ENCODE measurements around the gene SERINC5.
"Not testable (repeated sequence)": the region's sequence is repeated elsewhere in the genome, so short reads cannot be mapped to it uniquely, and the experiment has no call there.

DNA sequence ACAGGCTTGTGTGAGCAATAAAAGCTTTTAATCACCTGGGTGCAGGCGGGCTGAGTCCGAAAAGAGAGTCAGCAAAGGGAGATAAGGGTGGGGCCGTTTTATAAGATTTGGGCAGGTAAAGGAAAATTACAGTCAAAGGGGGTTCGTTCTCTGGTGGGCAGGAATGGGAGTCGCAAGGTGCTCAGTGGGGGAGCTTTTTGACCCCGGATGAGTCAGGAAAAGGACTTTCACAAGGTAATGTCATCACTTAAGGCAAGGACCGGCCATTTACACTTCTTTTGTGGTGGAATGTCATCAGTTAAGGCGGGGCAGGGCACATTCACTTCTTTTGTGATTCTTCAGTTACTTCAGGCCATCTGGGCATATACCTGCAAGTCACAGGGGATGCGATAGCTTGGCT lies 70.3 kb downstream of the SERINC5 start:
- TF ChIP-seq, protein P1, sequence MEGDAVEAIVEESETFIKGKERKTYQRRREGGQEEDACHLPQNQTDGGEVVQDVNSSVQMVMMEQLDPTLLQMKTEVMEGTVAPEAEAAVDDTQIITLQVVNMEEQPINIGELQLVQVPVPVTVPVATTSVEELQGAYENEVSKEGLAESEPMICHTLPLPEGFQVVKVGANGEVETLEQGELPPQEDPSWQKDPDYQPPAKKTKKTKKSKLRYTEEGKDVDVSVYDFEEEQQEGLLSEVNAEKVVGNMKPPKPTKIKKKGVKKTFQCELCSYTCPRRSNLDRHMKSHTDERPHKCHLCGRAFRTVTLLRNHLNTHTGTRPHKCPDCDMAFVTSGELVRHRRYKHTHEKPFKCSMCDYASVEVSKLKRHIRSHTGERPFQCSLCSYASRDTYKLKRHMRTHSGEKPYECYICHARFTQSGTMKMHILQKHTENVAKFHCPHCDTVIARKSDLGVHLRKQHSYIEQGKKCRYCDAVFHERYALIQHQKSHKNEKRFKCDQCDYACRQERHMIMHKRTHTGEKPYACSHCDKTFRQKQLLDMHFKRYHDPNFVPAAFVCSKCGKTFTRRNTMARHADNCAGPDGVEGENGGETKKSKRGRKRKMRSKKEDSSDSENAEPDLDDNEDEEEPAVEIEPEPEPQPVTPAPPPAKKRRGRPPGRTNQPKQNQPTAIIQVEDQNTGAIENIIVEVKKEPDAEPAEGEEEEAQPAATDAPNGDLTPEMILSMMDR (IDR thresholded peaks at IDR 0.05; ENCODE audit: extremely low read depth in 1 of 2, insufficient read depth in 1 of 2, low read depth in 1 of 2, low read length in 2 of 2): not testable (repeated sequence)
- not testable (repeated sequence) for TF ChIP-seq GATA2 (IDR thresholded peaks at IDR 0.05; ENCODE audit: insufficient read depth, insufficient read length, low read depth, low read length); POLR2A (IDR thresholded peaks at IDR 0.05; ENCODE audit: low read depth, low read length); EZH2 (IDR thresholded peaks at IDR 0.05; ENCODE audit: borderline replicate concordance, low read depth, low read length, severe bottlenecking); POLR2AphosphoS5 (IDR thresholded peaks at IDR 0.05; ENCODE audit: insufficient read depth, low read depth, low read length); JUN (IDR thresholded peaks at IDR 0.05; ENCODE audit: borderline replicate concordance, insufficient read depth, insufficient read length, low read depth); FOS (IDR thresholded peaks at IDR 0.05; ENCODE audit: borderline replicate concordance, insufficient read depth, low read length); MAX (IDR thresholded peaks at IDR 0.05; ENCODE audit: insufficient read depth, insufficient read length); MYC (IDR thresholded peaks at IDR 0.05; ENCODE audit: low read depth, low read length)

All from endothelial cell of umbilical vein (primary cell).